Measurements from ENCODE around the gene GAGE12G. TPM values are rescaled to one million over a fixed set of nuclear protein-coding genes. Genes with fewer than 3 reads are reported as not detected.
"Not testable (repeated sequence)": the region's sequence is repeated elsewhere in the genome, so short reads cannot be mapped to it uniquely, and the experiment has no call there.

GAGE12G gene
- not detected in 2 replicates for total RNA-seq (2011; cell fraction: chromatin; rRNA removed; ENCODE audit: low replicate concordance)
- not detected in 2 replicates for total RNA-seq (2011; cell fraction: nucleolus; rRNA removed)
- total RNA-seq (2011; cell fraction: nucleoplasm; rRNA removed), result not detected in 2 replicates
- total RNA-seq (2014; rRNA removed), result 0.77 and 1.7 TPM in 2 replicates
- total RNA-seq (2014; rRNA removed; fragmentation: Illumina TruSeq; extraction: Trizol), result not detected in 2 replicates
- total RNA-seq (2015; rRNA removed; fragmentation: Illumina TruSeq; extraction: Trizol), result not detected in 2 replicates
- total RNA-seq (2021), result 467 and 531 TPM in 2 replicates
- polyA plus RNA-seq (2011; rRNA removed), result not detected in 2 replicates
- polyA plus RNA-seq (2011; cell fraction: cytosol; rRNA removed), result not detected in 2 replicates
- not detected in 2 replicates for polyA plus RNA-seq (2011; cell fraction: nucleus; rRNA removed)
- not detected in 2 replicates for polyA plus RNA-seq (2012)
- polyA plus RNA-seq (2014; fragmentation: Illumina TruSeq; extraction: Trizol), result not detected in 2 replicates
- polyA plus RNA-seq (2014; fragmentation: Nextera tagmentation; extraction: Ambion mirVana), result not detected
- 0.54 and 0.77 TPM in 2 replicates for polyA plus RNA-seq (2014; rRNA removed)
- polyA minus RNA-seq (2011; rRNA and poly(A)+ RNA removed), result not detected in 2 replicates
- not detected in 2 replicates for polyA minus RNA-seq (2011; cell fraction: cytosol; rRNA and poly(A)+ RNA removed)
- polyA minus RNA-seq (2011; cell fraction: nucleus; rRNA and poly(A)+ RNA removed), result not detected in 2 replicates
- not detected for Bru-seq, nascent RNA
- BruChase-seq, experiment 1, labeled RNA remaining after a 2-hour chase, result not detected
- not detected for BruChase-seq, experiment 2, labeled RNA remaining after a 6-hour chase
- long read RNA-seq, experiment 1, transcript GAGE12G-201 (5 exons, 527 nt), result major isoform, 729 of 821 reads
- long read RNA-seq, experiment 1, partial matches to known transcripts, result 84 of 821 reads
- long read RNA-seq, experiment 1, other reads (novel, unspliced or antisense), result 8 of 821 reads
- long read RNA-seq, experiment 2, transcript GAGE12G-201 (5 exons, 527 nt), result major isoform, 427 of 436 reads
- long read RNA-seq, experiment 2, partial matches to known transcripts, result 3 of 436 reads
- long read RNA-seq, experiment 2, other reads (novel, unspliced or antisense), result 6 of 436 reads
- long read RNA-seq, experiment 3, transcript GAGE12G-201 (5 exons, 527 nt), result major isoform, 1,006 of 1,019 reads
- long read RNA-seq, experiment 3, partial matches to known transcripts, result 2 of 1,019 reads
- long read RNA-seq, experiment 3, other reads (novel, unspliced or antisense), result 11 of 1,019 reads

GRCh38 chrX:49570100-49570499 lies at the start of gene GAGE12G:
GAGE12G (plus strand) TSS chrX:49570400; CDS start chrX:49571555, 1,155 bp downstream.
- H3K79me2 ChIP-seq (ENCODE audit: control insufficient read depth, insufficient read depth, low read length); H3K4me3 ChIP-seq; H3K9me3 ChIP-seq (replicated peaks; ENCODE audit: control insufficient read depth, insufficient read depth, low read depth, low read length); BruUV-seq (replicated peaks); H3K9me1 ChIP-seq (ENCODE audit: control insufficient read depth, insufficient read depth, low read length); H3K36me3 ChIP-seq (ENCODE audit: control insufficient read depth, insufficient read depth, low read length); CTCF ChIA-PET (ENCODE audit: low intra/inter-chr PET ratio); DNase-seq (ENCODE audit: extremely low read depth in 1 of 4, low spot score in 3 of 4); H4K20me1 ChIP-seq (replicated peaks; ENCODE audit: control insufficient read depth, insufficient read depth, low read length); H3K27ac ChIP-seq (ENCODE audit: extremely low read depth, low read depth, low read length); ATAC-seq; H2AFZ ChIP-seq (ENCODE audit: low read depth, low read length); in situ Hi-C loops (cut with MboI); intact Hi-C loops (cut with micrococcal nuclease); H3K9ac ChIP-seq (ENCODE audit: insufficient read depth in 1 of 2, low read depth in 2 of 2, low read length in 2 of 2); H3K4me2 ChIP-seq (ENCODE audit: insufficient read depth, low read length); H3K27me3 ChIP-seq (ENCODE audit: control insufficient read depth in 2 of 2, insufficient read depth in 2 of 2, low read length in 2 of 2); FAIRE-seq; POLR2A ChIA-PET; H3K4me1 ChIP-seq (replicated peaks in 1 of 2; ENCODE audit: control insufficient read depth in 2 of 2, insufficient read depth in 2 of 2, low read length in 2 of 2): not testable (repeated sequence)
- WGBS (ENCODE audit: insufficient coverage, low coverage, missing lambda C conversion rate), result no CpG with 5 or more reads among the region's 16 CpGs

GRCh38 chrX:49531877-49532276 lies 38.3 kb upstream of the GAGE12G start, which contains the start of gene GAGE12C:
GAGE12C (plus strand) TSS chrX:49532177; CDS start chrX:49533332, 1,155 bp downstream.
- H3K4me2 ChIP-seq (ENCODE audit: insufficient read depth, low read length); DNase-seq (ENCODE audit: extremely low read depth in 1 of 4, low spot score in 3 of 4); BruUV-seq (replicated peaks); intact Hi-C loops (cut with micrococcal nuclease); FAIRE-seq; ATAC-seq; H3K27me3 ChIP-seq (ENCODE audit: control insufficient read depth in 2 of 2, insufficient read depth in 2 of 2, low read length in 2 of 2); H3K27ac ChIP-seq (ENCODE audit: extremely low read depth, low read depth, low read length); H3K9me1 ChIP-seq (ENCODE audit: control insufficient read depth, insufficient read depth, low read length); H3K9ac ChIP-seq (ENCODE audit: insufficient read depth in 1 of 2, low read depth in 2 of 2, low read length in 2 of 2); H3K4me3 ChIP-seq; POLR2A ChIA-PET; H3K4me1 ChIP-seq (replicated peaks in 1 of 2; ENCODE audit: control insufficient read depth in 2 of 2, insufficient read depth in 2 of 2, low read length in 2 of 2); CTCF ChIA-PET (ENCODE audit: low intra/inter-chr PET ratio); H2AFZ ChIP-seq (ENCODE audit: low read depth, low read length); H3K9me3 ChIP-seq (replicated peaks; ENCODE audit: control insufficient read depth, insufficient read depth, low read depth, low read length); H3K79me2 ChIP-seq (ENCODE audit: control insufficient read depth, insufficient read depth, low read length); H4K20me1 ChIP-seq (replicated peaks; ENCODE audit: control insufficient read depth, insufficient read depth, low read length); H3K36me3 ChIP-seq (ENCODE audit: control insufficient read depth, insufficient read depth, low read length): not testable (repeated sequence)
- in situ Hi-C loops (cut with MboI), result loop anchor here (10.0 to 25.0 kb wide), 2 partner anchors 105 to 237 kb away; no protein-coding TSS in a partner anchor
- WGBS (ENCODE audit: insufficient coverage, low coverage, missing lambda C conversion rate), result no CpG with 5 or more reads among the region's 16 CpGs

- FAIRE-seq; CTCF ChIA-PET (ENCODE audit: low intra/inter-chr PET ratio); H3K4me1 ChIP-seq (replicated peaks in 1 of 2; ENCODE audit: control insufficient read depth in 2 of 2, insufficient read depth in 2 of 2, low read length in 2 of 2); intact Hi-C loops (cut with micrococcal nuclease); H3K9me3 ChIP-seq (replicated peaks; ENCODE audit: control insufficient read depth, insufficient read depth, low read depth, low read length); H3K27me3 ChIP-seq (ENCODE audit: control insufficient read depth in 2 of 2, insufficient read depth in 2 of 2, low read length in 2 of 2); H3K79me2 ChIP-seq (ENCODE audit: control insufficient read depth, insufficient read depth, low read length); H3K9me1 ChIP-seq (ENCODE audit: control insufficient read depth, insufficient read depth, low read length); H3K36me3 ChIP-seq (ENCODE audit: control insufficient read depth, insufficient read depth, low read length); H3K9ac ChIP-seq (ENCODE audit: insufficient read depth in 1 of 2, low read depth in 2 of 2, low read length in 2 of 2); POLR2A ChIA-PET; H3K27ac ChIP-seq (ENCODE audit: extremely low read depth, low read depth, low read length); H3K4me3 ChIP-seq; BruUV-seq (replicated peaks); H3K4me2 ChIP-seq (ENCODE audit: insufficient read depth, low read length); H4K20me1 ChIP-seq (replicated peaks; ENCODE audit: control insufficient read depth, insufficient read depth, low read length); ATAC-seq; DNase-seq (ENCODE audit: extremely low read depth in 1 of 4, low spot score in 3 of 4); H2AFZ ChIP-seq (ENCODE audit: low read depth, low read length): not testable (repeated sequence)
- no CpG with 5 or more reads among the region's 16 CpGs for WGBS (ENCODE audit: insufficient coverage, low coverage, missing lambda C conversion rate)
- in situ Hi-C loops (cut with MboI), result loop anchor here (25.0 kb wide), 1 partner anchor 96 kb away; no protein-coding TSS in a partner anchor
Measured at GRCh38 chrX:49541433-49541832, 28.8 kb upstream of the GAGE12G start, which contains the start of gene GAGE12D. GAGE12D (plus strand) TSS chrX:49541733; CDS start chrX:49542888, 1,155 bp downstream.

Measured in K562 (cell line).